Measurements from ENCODE around the gene IBA57.
"Not testable (repeated sequence)": the region's sequence is repeated elsewhere in the genome, so short reads cannot be mapped to it uniquely, and the experiment has no call there.

Gene IBA57

GRCh38 chr1:228214921-228215662 lies 49.5 kb downstream of the IBA57 start:
- DNase-seq: no peak

- DNase-seq: no peak
Measured at GRCh38 chr1:228215663-228216116, 50.1 kb downstream of the IBA57 start.

- DNase-seq: no peak
Measured at GRCh38 chr1:228216371-228217320, 51.0 kb downstream of the IBA57 start.

DNA sequence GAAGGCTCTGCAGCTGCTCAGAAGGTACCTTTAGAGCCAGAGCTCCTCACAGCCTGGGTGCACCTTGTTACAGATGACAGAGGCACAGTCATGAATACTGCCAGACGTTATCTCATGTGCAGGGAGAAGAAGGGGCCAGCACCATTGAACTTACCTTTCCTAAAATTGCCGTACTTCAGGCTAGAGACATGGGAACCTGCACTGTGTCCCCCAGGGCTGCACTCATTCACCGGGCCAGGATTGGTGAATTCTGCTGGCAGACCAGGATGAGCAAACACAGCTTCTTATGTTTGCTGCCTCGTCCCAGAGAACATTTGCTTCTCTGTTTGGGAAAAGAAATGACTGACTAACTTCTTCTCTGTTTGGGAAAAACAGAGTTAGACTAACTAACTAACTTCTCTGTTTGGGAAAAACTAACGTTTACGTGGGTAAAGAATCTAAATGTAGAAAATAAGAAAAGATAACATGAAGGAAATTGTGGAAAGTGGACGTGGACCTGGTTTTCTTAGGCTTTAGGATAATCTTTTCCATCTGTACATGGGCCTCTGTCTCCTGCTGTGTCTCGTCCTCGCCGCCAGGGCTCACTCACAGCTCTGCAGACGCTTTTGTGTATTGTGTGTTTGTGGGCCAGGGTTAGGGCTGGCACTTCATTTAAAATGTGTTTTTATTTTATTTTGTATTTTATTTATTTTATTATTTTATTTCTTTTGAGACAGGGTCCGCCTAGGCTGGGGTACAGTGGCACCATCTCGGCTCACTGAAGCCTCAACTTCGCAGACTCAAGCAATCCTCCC lies 52.1 kb downstream of the IBA57 start:
- no peak for DNase-seq

- DNase-seq: no peak
Measured at GRCh38 chr1:228218513-228219244, 53.1 kb downstream of the IBA57 start.

GRCh38 chr1:228219245-228219961 lies 53.8 kb downstream of the IBA57 start:
- no peak for DNase-seq

DNA sequence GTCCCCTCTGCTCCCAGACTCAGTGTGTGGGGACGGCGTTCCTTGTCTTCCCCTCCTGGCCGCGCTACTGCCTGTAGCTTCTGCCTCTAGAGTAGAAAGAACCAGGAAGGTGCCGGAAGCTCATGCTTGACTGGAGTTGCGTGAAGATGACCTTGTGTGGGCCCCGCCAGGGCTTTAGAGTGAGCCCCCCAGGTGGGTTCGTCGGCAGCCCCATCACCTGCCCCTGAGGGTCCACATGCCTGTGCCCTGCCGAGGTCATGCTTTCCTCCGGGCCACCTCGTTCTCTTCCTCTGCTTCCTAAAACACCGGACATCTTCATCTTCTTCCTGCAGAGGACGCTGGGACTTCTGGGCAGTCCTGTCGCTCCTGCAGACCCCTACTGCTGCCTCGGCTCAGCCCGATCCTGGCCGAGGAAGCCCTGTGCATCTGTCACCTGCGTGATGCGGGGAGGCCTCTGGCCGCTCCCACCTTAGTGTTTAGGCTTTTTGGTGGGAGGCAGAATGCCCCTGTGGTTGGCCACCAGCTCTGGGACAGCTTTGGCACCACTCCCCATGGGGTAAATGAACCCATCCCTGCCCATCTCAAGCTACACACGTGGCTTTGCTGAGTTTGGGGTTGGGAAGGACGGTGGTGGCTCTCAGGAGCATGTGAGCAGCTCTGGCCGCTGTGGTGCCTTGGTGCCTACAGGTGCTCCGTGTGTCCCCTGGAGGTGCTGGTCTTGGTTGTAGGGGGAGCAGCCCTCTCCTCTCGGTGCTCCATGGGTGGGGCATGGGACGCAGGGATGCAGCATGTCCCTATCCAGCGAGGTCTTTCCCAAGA lies 54.6 kb downstream of the IBA57 start:
- no peak for DNase-seq

DNA sequence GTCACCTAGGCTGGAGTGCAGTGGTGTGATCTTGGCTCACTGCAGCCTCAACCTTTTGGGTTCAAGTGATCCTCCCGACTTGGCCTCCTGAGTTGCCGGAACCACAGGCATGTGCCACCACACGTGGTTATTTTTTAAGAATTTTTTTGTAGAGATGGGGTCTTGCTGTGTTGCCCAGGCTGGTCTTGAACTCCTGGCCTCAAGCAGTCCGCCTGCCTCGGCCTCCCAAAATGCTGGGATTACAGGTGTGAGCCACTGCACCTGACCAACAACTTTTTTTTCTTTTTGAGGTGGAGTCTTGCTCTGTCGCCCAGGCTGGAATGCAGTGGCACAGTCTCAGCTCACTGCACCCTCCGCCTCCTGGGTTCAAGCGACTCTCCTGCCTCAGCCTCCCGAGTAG lies 55.5 kb downstream of the IBA57 start:
- DNase-seq: not testable (repeated sequence)

GRCh38 chr1:228222548-228222947 lies 56.9 kb downstream of the IBA57 start:
- no peak for DNase-seq

DNA sequence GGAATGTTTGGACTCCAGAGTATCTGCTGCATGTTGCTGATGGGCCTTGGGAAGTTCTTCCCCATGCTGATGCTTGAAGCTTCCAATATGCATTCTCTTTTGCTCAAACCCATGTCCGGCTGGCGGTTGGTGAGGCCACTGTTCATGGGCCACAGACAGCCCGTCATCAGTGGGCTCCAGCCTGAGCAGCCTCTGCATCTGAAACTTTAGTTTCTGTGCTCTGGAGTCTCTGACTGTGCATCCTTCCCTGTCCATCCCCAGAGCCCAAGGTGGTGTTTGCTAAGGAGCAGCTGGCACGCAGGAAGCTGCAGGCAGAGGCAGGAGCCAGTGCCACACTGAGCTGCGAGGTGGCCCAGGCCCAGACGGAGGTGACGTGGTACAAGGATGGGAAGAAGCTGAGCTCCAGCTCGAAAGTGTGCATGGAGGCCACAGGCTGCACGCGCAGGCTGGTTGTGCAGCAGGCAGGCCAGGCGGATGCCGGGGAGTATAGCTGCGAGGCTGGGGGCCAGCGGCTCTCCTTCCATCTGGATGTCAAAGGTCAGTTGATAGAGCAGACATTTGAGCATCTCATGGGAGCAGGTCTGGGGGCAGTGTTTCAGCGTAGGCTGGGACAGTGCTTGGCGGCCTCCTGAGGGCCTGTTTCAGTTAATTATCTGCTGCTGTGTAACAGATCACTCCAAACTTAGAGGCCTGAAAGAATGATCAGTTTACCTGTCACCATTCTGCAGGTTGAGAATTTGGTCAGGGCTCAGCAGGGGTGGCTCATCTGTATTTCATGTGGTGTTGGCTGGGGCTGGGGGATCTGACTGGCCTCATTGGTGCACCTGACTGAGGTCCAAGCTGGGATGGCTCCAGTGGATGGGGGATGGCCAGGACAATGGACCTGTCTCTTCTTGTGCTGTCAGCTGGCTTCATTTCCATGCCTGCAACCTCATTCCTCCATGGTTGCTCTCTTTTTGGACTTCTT lies 58.9 kb downstream of the IBA57 start:
- DNase-seq: no peak

DNA sequence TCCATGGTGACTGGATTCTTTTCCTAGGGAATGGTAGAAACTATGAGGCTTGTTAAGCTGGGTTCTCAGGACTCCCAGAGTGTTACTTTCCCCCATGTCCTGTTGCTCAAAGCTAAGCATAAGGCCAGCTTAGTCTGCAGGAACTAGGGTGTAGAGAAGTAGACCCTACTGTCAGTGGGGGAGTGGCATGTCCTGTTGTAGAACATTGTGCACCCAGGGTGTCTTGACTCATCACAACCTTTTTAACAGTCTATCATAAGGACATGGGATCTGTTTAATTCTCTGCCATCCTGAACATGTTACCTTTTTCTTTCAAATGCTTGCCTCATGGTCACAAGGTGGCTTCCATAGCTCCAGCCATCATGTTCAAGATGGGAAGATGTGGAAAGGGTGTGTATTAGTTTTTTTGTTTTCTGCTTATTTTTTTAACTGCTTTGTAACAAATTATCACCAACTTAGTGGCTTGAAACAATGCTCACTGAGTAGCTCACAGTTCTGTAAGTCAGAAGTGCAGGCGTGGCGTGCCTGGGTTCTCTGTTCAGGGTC lies 59.6 kb downstream of the IBA57 start:
- DNase-seq: no peak

- no peak for DNase-seq
Measured at GRCh38 chr1:228225740-228226139, 60.1 kb downstream of the IBA57 start.

- no peak for DNase-seq
Measured at GRCh38 chr1:228226141-228226874, 60.7 kb downstream of the IBA57 start.

GRCh38 chr1:228226956-228227791 lies 61.6 kb downstream of the IBA57 start:
- DNase-seq: no peak

GRCh38 chr1:228228147-228228546 lies 62.5 kb downstream of the IBA57 start:
- not testable (repeated sequence) for DNase-seq

DNA sequence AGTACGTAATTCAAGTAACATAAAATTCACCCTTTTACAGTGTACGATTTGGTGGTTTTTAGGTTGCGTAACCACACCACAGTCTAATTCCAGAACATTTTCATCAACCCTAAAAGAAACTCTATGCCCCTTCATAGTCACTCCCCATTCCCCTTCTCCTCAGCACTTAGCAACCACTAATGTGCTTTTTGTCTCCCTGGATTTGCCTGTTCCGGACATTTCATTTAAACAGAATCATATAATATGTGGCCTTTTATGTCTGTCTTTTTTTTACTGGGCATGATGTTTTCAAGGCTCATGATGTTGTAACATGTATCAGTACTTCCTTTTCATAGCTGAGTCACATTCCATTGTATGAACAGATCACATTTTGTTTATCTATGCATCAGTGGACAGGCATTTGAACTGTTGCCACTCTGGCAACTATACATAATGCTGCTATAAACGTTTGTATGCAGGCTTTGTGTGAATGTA lies 63.0 kb downstream of the IBA57 start:
- no peak for DNase-seq

DNA sequence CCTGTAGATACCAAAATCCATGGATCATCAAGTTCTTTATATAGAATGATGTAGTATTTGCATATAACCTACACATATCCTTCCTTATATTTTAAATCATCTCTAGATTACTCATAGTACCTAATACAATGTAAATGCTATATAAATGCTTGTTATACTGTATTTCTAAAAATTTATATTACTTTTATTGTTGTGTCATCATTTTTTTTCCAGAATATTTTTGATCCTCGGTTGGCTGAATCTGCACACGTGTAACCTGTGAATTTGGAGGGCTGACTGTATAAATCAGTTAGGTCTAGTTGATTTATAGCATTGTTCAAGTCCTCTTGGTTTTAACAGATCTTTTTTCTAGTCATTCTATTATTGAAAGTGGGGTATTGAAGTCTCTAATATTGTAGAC lies 65.6 kb downstream of the IBA57 start:
- DNase-seq: no peak

Data from activated T-cell treated with anti-CD3 and anti-CD28 coated beads, Interleukin-2, amount 50 U/mL, for 1 hour (primary cell).